Activated CD4-positive, alpha-beta T cell treated with anti-CD3 and anti-CD28 coated beads, Interleukin-2, amount 10 ng/mL, durations not matched to agents 24 days and 14 days (primary cell): ENCODE results near the gene UGT1A7. TPM values are rescaled to one million over a fixed set of nuclear protein-coding genes. Genes with fewer than 3 reads are reported as not detected.

Source experiments
- DNase-seq: peaks from one replicate; pipeline ENCODE4 v3.0.0; 2022
- H3K27ac Mint-ChIP-seq: one replicate; pipeline ENCODE4 v1.8.0; 2022; ENCODE audit warnings: mild to moderate bottlenecking, mixed read lengths
- H3K27me3 Mint-ChIP-seq: one replicate; pipeline ENCODE4 v1.8.0; 2022; ENCODE audit warnings: mixed read lengths
- H3K36me3 Mint-ChIP-seq: one replicate; pipeline ENCODE4 v1.8.0; 2022; ENCODE audit warnings: low read depth, mild to moderate bottlenecking, mixed read lengths
- H3K4me1 Mint-ChIP-seq: one replicate; pipeline ENCODE4 v1.8.0; 2021; ENCODE audit warnings: mixed read lengths
- H3K4me3 Mint-ChIP-seq: one replicate; pipeline ENCODE4 v1.8.0; 2022; ENCODE audit warnings: mild to moderate bottlenecking, moderate library complexity, mixed read lengths
- H3K9me3 Mint-ChIP-seq: one replicate; pipeline ENCODE4 v1.8.0; 2021; ENCODE audit warnings: mixed read lengths
- intact Hi-C: fragments of 100-400 bp; cut with micrococcal nuclease; formaldehyde crosslinking; loops from one replicate; pipeline ENCODE4 v1.15.1; 2023
- total RNA-seq: library from RNA; stranded (reverse); gene quantifications from 2 replicates; pipeline ENCODE4 v1.2.3, GENCODE V29; 2022

Gene UGT1A7
- total RNA-seq, 1 donor from 2014 or later, result not detected

GRCh38 chr2:233821709-233822100, 140.0 kb downstream of the UGT1A7 start:
- no peak for DNase-seq
- Mint-ChIP-seq H3K27me3 (peaks cover 11% of the 10 kb centered on the region), H3K4me1 (no peaks in the 10 kb centered on the region), H3K4me3 (no peak overlapping the region), H3K9me3 (no peaks in the 10 kb centered on the region), H3K27ac (no peak overlapping the region), H3K36me3 (no peaks in the 10 kb centered on the region)
- intact Hi-C loops, result no loop called here

DNA sequence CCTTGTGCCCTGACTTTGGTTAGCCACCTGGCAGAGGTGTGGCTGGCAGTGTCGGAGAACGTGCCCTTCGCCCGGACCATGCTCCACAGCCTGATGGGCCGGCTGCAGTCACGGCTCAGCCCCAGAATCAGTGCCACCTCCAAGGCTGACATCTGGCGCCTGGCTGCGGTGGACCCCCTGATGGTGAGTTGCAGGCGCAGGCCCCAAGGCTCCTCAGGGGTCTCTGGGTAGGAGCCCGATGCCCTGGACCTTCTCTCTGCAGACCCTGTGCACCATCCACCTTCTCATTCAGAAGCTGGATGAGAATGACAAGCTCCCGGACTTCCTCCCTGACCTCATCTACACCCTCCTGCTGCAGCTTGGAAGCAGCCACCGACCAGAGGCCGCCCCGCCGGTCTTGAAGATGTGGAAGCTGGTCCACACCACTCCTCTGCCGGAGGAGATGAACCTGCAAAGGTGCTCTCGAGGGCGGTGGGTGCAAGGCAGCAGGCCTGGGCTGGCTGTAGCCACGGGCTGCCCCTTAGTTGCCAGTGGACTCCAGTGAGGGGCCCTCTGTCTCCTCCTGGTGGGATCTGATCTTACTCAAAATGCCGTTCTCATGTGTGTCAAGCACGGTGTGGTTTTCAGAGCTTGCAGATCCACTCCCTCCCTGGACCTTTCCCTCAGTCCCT, 140.5 kb downstream of the UGT1A7 start:
- H3K4me1 Mint-ChIP-seq, result no peaks in the 10 kb centered on the region
- H3K27ac Mint-ChIP-seq, result no peak overlapping the region
- intact Hi-C loops, result no loop called here
- H3K36me3 Mint-ChIP-seq, result no peaks in the 10 kb centered on the region
- H3K27me3 Mint-ChIP-seq, result peaks cover 11% of the 10 kb centered on the region
- DNase-seq, result no peak
- H3K4me3 Mint-ChIP-seq, result no peak overlapping the region
- no peaks in the 10 kb centered on the region for H3K9me3 Mint-ChIP-seq

Other genes starting within 250 kb of the UGT1A7 start
- 11.3 and 12.8 TPM in 2 replicates for gene USP40, start 115.1 kb upstream of the UGT1A7 start, total RNA-seq
- not detected in 2 replicates for gene UGT1A8, start 64.3 kb upstream of the UGT1A7 start, total RNA-seq
- not detected in 2 replicates for gene UGT1A10, start 45.5 kb upstream of the UGT1A7 start, total RNA-seq
- gene UGT1A9, start 10.0 kb upstream of the UGT1A7 start, total RNA-seq, result not detected in 2 replicates
- gene UGT1A6, start 11.0 kb downstream of the UGT1A7 start, total RNA-seq, result not detected in 2 replicates
- not detected in 2 replicates for gene UGT1A5, start 31.0 kb downstream of the UGT1A7 start, total RNA-seq
- not detected in 2 replicates for gene UGT1A4, start 36.8 kb downstream of the UGT1A7 start, total RNA-seq
- gene UGT1A3, start 47.1 kb downstream of the UGT1A7 start, total RNA-seq, result not detected in 2 replicates
- not detected in 2 replicates for gene UGT1A1, start 78.4 kb downstream of the UGT1A7 start, total RNA-seq
- not detected in 2 replicates for gene MROH2A, start 96.4 kb downstream of the UGT1A7 start, total RNA-seq
- 41.5 and 45.6 TPM in 2 replicates for gene HJURP, start 172.6 kb downstream of the UGT1A7 start, total RNA-seq
- gene TRPM8, start 235.5 kb downstream of the UGT1A7 start, total RNA-seq, result not detected in 2 replicates